IMR-90 (cell line): ENCODE data around the gene SLC44A1. TPM values are rescaled to one million over a fixed set of nuclear protein-coding genes. Genes with fewer than 3 reads are reported as not detected.

ENCODE experiments used
- ATAC-seq: fragments of 200-7000 bp; cut with Tn5 transposase; 2 replicates; pipeline ENCODE4 v1.9.1; 2020; ENCODE audit warnings: low read depth, mild to moderate bottlenecking, moderate library complexity
- BruUV-seq: library from RNA; stranded (reverse); fragments of 400-500 nt; replicated peaks from 2 replicates; lab custom pipeline; 2021; lab: Mats Ljungman, UMichigan
- CTCF ChIA-PET: fragments of 300-600 bp; formaldehyde crosslinking; extraction: SDS; loops from one replicate; lab custom pipeline; 2021; ENCODE audit warnings: antibody characterized with exemption; lab: Yijun Ruan, JAX
- POLR2A ChIA-PET: fragments of 300-600 bp; sonication (Branson Sonifier 250); formaldehyde crosslinking; loops from one replicate; lab custom pipeline; 2022; ENCODE audit warnings: antibody characterized with exemption; ENCODE audit not compliant: unreplicated experiment; lab: Charles Lee
- DNase-seq: peaks from one replicate; pipeline ENCODE4 v3.0.0; 2013
- H2AFZ ChIP-seq: replicated peaks from 2 replicates; pipeline ENCODE3; 2013; ENCODE audit warnings: low read length, mild to moderate bottlenecking; ENCODE audit not compliant: poor library complexity
- H2AK5ac ChIP-seq: 2 replicates; pipeline ENCODE4 v1.6.1; 2013; ENCODE audit warnings: low read depth, low read length, inconsistent platforms
- H2AK9ac ChIP-seq: replicated peaks from 2 replicates; pipeline ENCODE3; 2013; ENCODE audit warnings: mild to moderate bottlenecking, low read depth, low read length, moderate library complexity; ENCODE audit not compliant: poor library complexity
- H2BK120ac ChIP-seq: 2 replicates; pipeline ENCODE4 v1.6.1; 2013; ENCODE audit warnings: low read depth, low read length, inconsistent platforms
- H2BK15ac ChIP-seq: 3 replicates; pipeline ENCODE4 v1.6.1; 2013; ENCODE audit warnings: low read depth, low read length, inconsistent platforms
- H2BK20ac ChIP-seq: 2 replicates; pipeline ENCODE4 v1.6.1; 2013; ENCODE audit warnings: low read depth, mild to moderate bottlenecking, inconsistent platforms, low read length, moderate library complexity
- H2BK5ac ChIP-seq: 2 replicates; pipeline ENCODE4 v1.6.1; 2013; ENCODE audit warnings: mild to moderate bottlenecking, low read depth, low read length, inconsistent platforms; ENCODE audit not compliant: poor library complexity, severe bottlenecking
- H3K14ac ChIP-seq: replicated peaks from 2 replicates; pipeline ENCODE4 v1.6.1; 2013; ENCODE audit warnings: low read depth, low read length, inconsistent platforms
- H3K18ac ChIP-seq: 2 replicates; pipeline ENCODE4 v1.6.1; 2013; ENCODE audit warnings: low read depth, low read length, control low read depth
- H3K23ac ChIP-seq: 2 replicates; pipeline ENCODE4 v1.6.1; 2013; ENCODE audit warnings: low read depth, low read length, inconsistent platforms
- H3K27ac ChIP-seq: 2 replicates; pipeline ENCODE4 v1.5.1; 2013; ENCODE audit warnings: mild to moderate bottlenecking, control low read depth, low read length; ENCODE audit not compliant: insufficient read depth
- H3K27me3 ChIP-seq: 2 replicates; pipeline ENCODE4 v1.6.1; 2013; ENCODE audit warnings: low read length; ENCODE audit not compliant: control insufficient read depth, insufficient read depth
- H3K36me3 ChIP-seq: 2 replicates; pipeline ENCODE4 v1.6.1; 2013; ENCODE audit warnings: low read length, mixed read lengths; ENCODE audit not compliant: control insufficient read depth, insufficient read depth
- H3K4ac ChIP-seq: 2 replicates; pipeline ENCODE4 v1.6.1; 2013; ENCODE audit warnings: low read depth, low read length, inconsistent platforms
- H3K4me1 ChIP-seq: 2 replicates; pipeline ENCODE4 v1.6.1; 2013; ENCODE audit warnings: low read length, mixed read lengths; ENCODE audit not compliant: control insufficient read depth, insufficient read depth
- H3K4me2 ChIP-seq: 2 replicates; pipeline ENCODE4 v1.6.1; 2013; ENCODE audit warnings: low read depth, mild to moderate bottlenecking, control low read depth, low read length, moderate library complexity
- H3K4me3 ChIP-seq: 2 replicates; pipeline ENCODE4 v1.5.1; 2013; ENCODE audit warnings: low read depth, mild to moderate bottlenecking, control low read depth, low read length, moderate library complexity; ENCODE audit not compliant: insufficient read depth
- H3K56ac ChIP-seq: 2 replicates; pipeline ENCODE4 v1.6.1; 2013; ENCODE audit warnings: low read length, inconsistent platforms; ENCODE audit not compliant: insufficient read depth; ENCODE audit errors: extremely low read depth
- H3K79me1 ChIP-seq, 2 experiments: 2 replicates each; pipeline ENCODE4 v1.6.1; 2013; ENCODE audit warnings: low read length in 2 of 2, inconsistent platforms in 1 of 2, low read depth in 1 of 2
- H3K9ac ChIP-seq: 2 replicates; pipeline ENCODE4 v1.6.1; 2013; ENCODE audit warnings: low read depth, low read length, control low read depth
- H3K9me1 ChIP-seq: 2 replicates; pipeline ENCODE4 v1.6.1; 2013; ENCODE audit warnings: low read length, inconsistent platforms; ENCODE audit not compliant: insufficient read depth
- H3K9me3 ChIP-seq: 2 replicates; pipeline ENCODE4 v1.6.1; 2013; ENCODE audit warnings: low read length; ENCODE audit not compliant: control insufficient read depth, insufficient read depth
- H4K20me1 ChIP-seq: 2 replicates; pipeline ENCODE4 v1.6.1; 2013; ENCODE audit warnings: low read length, inconsistent platforms; ENCODE audit not compliant: insufficient read depth
- H4K5ac ChIP-seq: 2 replicates; pipeline ENCODE4 v1.6.1; 2013; ENCODE audit warnings: mild to moderate bottlenecking, low read depth, low read length, control low read depth
- H4K8ac ChIP-seq, 2 experiments: 2 replicates each; pipeline ENCODE4 v1.6.1; 2013; ENCODE audit warnings: low read depth in 2 of 2, low read length in 2 of 2, control low read depth in 1 of 2, inconsistent platforms in 1 of 2
- H4K91ac ChIP-seq: 2 replicates; pipeline ENCODE4 v1.6.1; 2013; ENCODE audit warnings: low read depth, low read length, inconsistent platforms; ENCODE audit not compliant: insufficient read depth
- BHLHE40 ChIP-seq: fragments of 150-350 bp; IDR thresholded peaks from 2 replicates; pipeline ENCODE4 v1.6.1; 2016; ENCODE audit warnings: mild to moderate bottlenecking, low read depth, low read length
- CHD1 ChIP-seq: IDR thresholded peaks from 2 replicates; pipeline ENCODE4 v1.6.1; 2012; ENCODE audit warnings: low read depth, low read length, improper control_type of control experiment
- FOS ChIP-seq: fragments of 150-350 bp; IDR thresholded peaks from 2 replicates; pipeline ENCODE4 v1.6.1; 2016; ENCODE audit warnings: low read depth, low read length
- MAFK ChIP-seq: IDR thresholded peaks from 2 replicates; pipeline ENCODE4 v1.6.1; 2012; ENCODE audit warnings: low read depth, low read length, improper control_type of control experiment
- MXI1 ChIP-seq: IDR thresholded peaks from 2 replicates; pipeline ENCODE4 v1.6.1; 2012; ENCODE audit warnings: low read depth, mild to moderate bottlenecking, low read length, moderate library complexity, borderline replicate concordance
- NFE2L2 ChIP-seq: fragments of 150-350 bp; IDR thresholded peaks from 2 replicates; pipeline ENCODE4 v1.6.1; 2016; ENCODE audit warnings: low read depth, mild to moderate bottlenecking, low read length
- POLR2A ChIP-seq: IDR thresholded peaks from 2 replicates; pipeline ENCODE4 v1.6.1; 2012; ENCODE audit warnings: mild to moderate bottlenecking, low read depth, low read length
- RAD21 ChIP-seq: IDR thresholded peaks from 2 replicates; pipeline ENCODE4 v1.6.1; 2012; ENCODE audit warnings: low read length, improper control_type of control experiment
- RCOR1 ChIP-seq: IDR thresholded peaks from 2 replicates; pipeline ENCODE4 v1.6.1; 2012; ENCODE audit warnings: mild to moderate bottlenecking, low read length, improper control_type of control experiment; ENCODE audit not compliant: insufficient replicate concordance
- RFX5 ChIP-seq: IDR thresholded peaks from 2 replicates; pipeline ENCODE4 v1.8.0; 2012; ENCODE audit warnings: low read depth, mild to moderate bottlenecking, low read length, moderate library complexity
- SMC3 ChIP-seq: fragments of 150-350 bp; IDR thresholded peaks from 2 replicates; pipeline ENCODE4 v1.6.1; 2016; ENCODE audit warnings: low read depth, mild to moderate bottlenecking, antibody characterized with exemption, low read length, moderate library complexity
- WGBS, 2 experiments: methylation state at CpG; one replicate each; pipeline versions ENCODE4 v1.1.5 to v1.1.7; 2013; ENCODE audit warnings: missing lambda C conversion rate in 2 of 2; ENCODE audit not compliant: insufficient read length in 1 of 2; ENCODE audit errors: extremely low coverage in 2 of 2; 5-methylcytosine and 5-hydroxymethylcytosine counted together
- dilution Hi-C: fragments of 300-500 bp; cut with HindIII; formaldehyde crosslinking; loops from one replicate; pipeline ENCODE4 v1.14.3; 2018; ENCODE audit warnings: low sequenced_read_pairs; ENCODE audit not compliant: unreplicated experiment
- in situ Hi-C: fragments of 300-500 bp; cut with MboI; formaldehyde crosslinking; loops from 3 replicates; pipeline ENCODE4 v1.14.3; 2019; ENCODE audit warnings: low sequenced_read_pairs, inconsistent platforms, mixed read lengths
- intact Hi-C: fragments of 100-400 bp; cut with micrococcal nuclease; formaldehyde crosslinking; loops from 2 replicates; pipeline ENCODE4 v1.10.0; 2022
- polyA plus RNA-seq, 3 experiments: library from polyadenylated mRNA; depleted of rRNA; stranded (reverse); fragments of >200 nt; gene quantifications; 2 replicates each; pipeline ENCODE4 v1.2.3, GENCODE V29; 2012; ENCODE audit warnings: low replicate concordance in 1 of 3
- total RNA-seq: library from RNA; depleted of rRNA; stranded (reverse); fragments of >200 nt; gene quantifications from 2 replicates; pipeline ENCODE4 v1.2.3, GENCODE V29; 2012
- TF ChIP-seq, protein P1 (sequence below): conservative IDR thresholded peaks from 2 replicates; pipeline ENCODE4 v1.5.1; 2012; ENCODE audit warnings: mild to moderate bottlenecking, low read depth, low read length, improper control_type of control experiment

The SLC44A1 gene
- total and polyA plus RNA-seq, 2 of the 4 experiments (the other 2 are of a cell fraction) = 5.2 to 21.7 TPM

DNA sequence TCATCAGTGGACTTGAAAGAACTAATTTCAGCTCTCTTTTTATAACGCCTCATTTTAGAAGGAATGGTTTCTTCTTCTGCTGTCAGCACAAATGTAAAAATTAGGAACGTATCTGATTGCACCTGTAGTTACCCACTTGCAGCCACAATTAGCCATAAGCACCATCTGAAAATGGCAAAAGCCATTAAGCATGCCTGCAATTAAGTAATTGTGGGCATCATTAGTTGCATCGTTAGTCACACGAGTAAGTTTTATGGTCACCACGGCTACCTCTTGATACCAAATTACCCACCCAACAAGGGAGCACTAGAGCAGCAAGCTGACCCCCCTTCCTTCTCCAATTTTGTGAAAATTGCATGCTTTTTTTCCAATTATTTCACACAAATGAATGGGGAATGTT lies 25.8 kb upstream of the SLC44A1 start:
- no peak for DNase-seq
- H4K5ac ChIP-seq = no peak overlapping the region
- no peak overlapping the region for H2BK120ac ChIP-seq
- H3K27ac ChIP-seq = no peak overlapping the region
- ATAC-seq = no peak
- no peak overlapping the region for H3K4me3 ChIP-seq
- H2AK9ac ChIP-seq = no peak overlapping the region
- WGBS, 2 experiments = no CpG with 5 or more reads among the region's 5 CpGs
- dilution Hi-C loops = no loop called here
- no peak overlapping the region for H4K8ac ChIP-seq
- H3K79me1 ChIP-seq = no peaks in the 10 kb centered on the region
- no peak overlapping the region for H3K4ac ChIP-seq
- H3K9ac ChIP-seq = no peak overlapping the region
- H2BK15ac ChIP-seq = no peak overlapping the region
- H3K4me1 ChIP-seq = peaks cover 4% of the 10 kb centered on the region; the same call in 1 of the 2 replicates
- no peak for TF ChIP-seq RAD21
- TF ChIP-seq CHD1 = no peak
- no peak for TF ChIP-seq RCOR1
- TF ChIP-seq NFE2L2 = no peak
- TF ChIP-seq RFX5 = no peak
- no peak for TF ChIP-seq MAFK
- TF ChIP-seq MXI1 = no peak
- TF ChIP-seq, protein P1, sequence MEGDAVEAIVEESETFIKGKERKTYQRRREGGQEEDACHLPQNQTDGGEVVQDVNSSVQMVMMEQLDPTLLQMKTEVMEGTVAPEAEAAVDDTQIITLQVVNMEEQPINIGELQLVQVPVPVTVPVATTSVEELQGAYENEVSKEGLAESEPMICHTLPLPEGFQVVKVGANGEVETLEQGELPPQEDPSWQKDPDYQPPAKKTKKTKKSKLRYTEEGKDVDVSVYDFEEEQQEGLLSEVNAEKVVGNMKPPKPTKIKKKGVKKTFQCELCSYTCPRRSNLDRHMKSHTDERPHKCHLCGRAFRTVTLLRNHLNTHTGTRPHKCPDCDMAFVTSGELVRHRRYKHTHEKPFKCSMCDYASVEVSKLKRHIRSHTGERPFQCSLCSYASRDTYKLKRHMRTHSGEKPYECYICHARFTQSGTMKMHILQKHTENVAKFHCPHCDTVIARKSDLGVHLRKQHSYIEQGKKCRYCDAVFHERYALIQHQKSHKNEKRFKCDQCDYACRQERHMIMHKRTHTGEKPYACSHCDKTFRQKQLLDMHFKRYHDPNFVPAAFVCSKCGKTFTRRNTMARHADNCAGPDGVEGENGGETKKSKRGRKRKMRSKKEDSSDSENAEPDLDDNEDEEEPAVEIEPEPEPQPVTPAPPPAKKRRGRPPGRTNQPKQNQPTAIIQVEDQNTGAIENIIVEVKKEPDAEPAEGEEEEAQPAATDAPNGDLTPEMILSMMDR = no peak
- TF ChIP-seq SMC3 = no peak
- TF ChIP-seq BHLHE40 = no peak
- no peak for TF ChIP-seq POLR2A
- TF ChIP-seq FOS = no peak
- no peak overlapping the region for H2BK20ac ChIP-seq
- H4K20me1 ChIP-seq = no peaks in the 10 kb centered on the region
- no peak overlapping the region for H2AK5ac ChIP-seq
- no peaks in the 10 kb centered on the region; the same call in none of the 2 replicates for H3K27me3 ChIP-seq
- no peak overlapping the region for H3K23ac ChIP-seq
- no TSS peak for BruUV-seq
- POLR2A ChIA-PET = interaction anchor here (0.5 kb wide), 1 partner anchor 16 kb away, joined by 8 read pairs; no protein-coding TSS in a partner anchor
- H2AFZ ChIP-seq = no peak overlapping the region
- H3K4me2 ChIP-seq = no peak overlapping the region
- H3K14ac ChIP-seq = no peak overlapping the region
- no peak overlapping the region for H4K91ac ChIP-seq
- H3K9me1 ChIP-seq = 0 out of 2 replicates have a peak, but pooled peaks cover 4% of the 10 kb centered on the region
- H3K36me3 ChIP-seq = no peaks in the 10 kb centered on the region
- H2BK5ac ChIP-seq = no peak overlapping the region
- peaks cover 4% of the 10 kb centered on the region; the same call in 1 of the 2 replicates for H3K9me3 ChIP-seq
- in situ Hi-C loops = no loop called here
- no peak overlapping the region for H3K18ac ChIP-seq
- CTCF ChIA-PET = interaction anchor here (0.6 kb wide), 1 partner anchor 10 kb away, joined by 3 read pairs; no protein-coding TSS in a partner anchor
- intact Hi-C loops = no loop called here
- H3K56ac ChIP-seq = no peak overlapping the region
